CD8-positive, alpha-beta memory T cell (primary cell): Measurements from ENCODE around the gene STAT4. TPM values are rescaled to one million over a fixed set of nuclear protein-coding genes. Genes with fewer than 3 reads are reported as not detected.

ENCODE experiments used
- CTCF ChIA-PET: fragments of 350-600 bp; sonication (Branson Sonifier 250); formaldehyde crosslinking; loops from one replicate; lab custom pipeline; 2021; ENCODE audit warnings: antibody characterized with exemption; lab: Charles Lee
- POLR2A ChIA-PET: fragments of 350-600 bp; sonication (Branson Sonifier 250); formaldehyde crosslinking; loops from one replicate; lab custom pipeline; 2021; ENCODE audit warnings: antibody characterized with exemption; lab: Charles Lee
- DNase-seq, 5 donors: peaks; one replicate each; pipeline versions ENCODE4 v3.0.0 to v3.0.0-alpha.2; 2020 to 2022; ENCODE audit warnings: mixed read lengths in 1 of 5
- H3K27ac ChIP-seq: one replicate; pipeline ENCODE4 v1.7.0; 2013; ENCODE audit warnings: low read depth, mild to moderate bottlenecking, low read length, moderate library complexity
- H3K27me3 ChIP-seq: 2 replicates; pipeline ENCODE4 v1.7.0; 2013; ENCODE audit warnings: low read length, mild to moderate bottlenecking; ENCODE audit not compliant: insufficient read depth, poor library complexity, severe bottlenecking
- H3K36me3 ChIP-seq: 2 replicates; pipeline ENCODE4 v1.7.0; 2013; ENCODE audit warnings: mild to moderate bottlenecking, low read length, moderate library complexity; ENCODE audit not compliant: insufficient read depth
- H3K4me1 ChIP-seq: 2 replicates; pipeline ENCODE4 v1.7.0; 2013; ENCODE audit warnings: mild to moderate bottlenecking, low read length, moderate library complexity; ENCODE audit not compliant: insufficient read depth
- H3K4me3 ChIP-seq: 2 replicates; pipeline ENCODE4 v1.7.0; 2013; ENCODE audit warnings: mild to moderate bottlenecking, low read length
- H3K9me3 ChIP-seq: 2 replicates; pipeline ENCODE4 v1.7.0; 2013; ENCODE audit warnings: mild to moderate bottlenecking, low read length
- H3K27ac Mint-ChIP-seq, 8 donors: one replicate each; pipeline ENCODE4 v1.8.0; 2020 to 2021; ENCODE audit warnings: mixed read lengths in 8 of 8, mild to moderate bottlenecking in 6 of 8, inconsistent platforms in 3 of 8, moderate library complexity in 3 of 8
- H3K27me3 Mint-ChIP-seq, 2 donors: one replicate each; pipeline ENCODE4 v1.8.0; 2020 to 2021; ENCODE audit warnings: mixed read lengths in 2 of 2, mild to moderate bottlenecking in 1 of 2, moderate library complexity in 1 of 2
- H3K36me3 Mint-ChIP-seq, 3 donors: one replicate each; pipeline ENCODE4 v1.8.0; 2020 to 2021; ENCODE audit warnings: mixed read lengths in 3 of 3, inconsistent platforms in 1 of 3, mild to moderate bottlenecking in 1 of 3
- H3K4me1 Mint-ChIP-seq, 3 donors: one replicate each; pipeline ENCODE4 v1.8.0; 2020 to 2021; ENCODE audit warnings: mixed read lengths in 3 of 3, inconsistent platforms in 1 of 3, mild to moderate bottlenecking in 1 of 3
- H3K4me3 Mint-ChIP-seq, 7 donors: one replicate each; pipeline ENCODE4 v1.8.0; 2020 to 2021; ENCODE audit warnings: mixed read lengths in 7 of 7, mild to moderate bottlenecking in 6 of 7, moderate library complexity in 4 of 7, inconsistent platforms in 2 of 7
- H3K9me3 Mint-ChIP-seq, 5 donors: one replicate each; pipeline ENCODE4 v1.8.0; 2020 to 2022; ENCODE audit warnings: mixed read lengths in 5 of 5, mild to moderate bottlenecking in 3 of 5, moderate library complexity in 2 of 5, inconsistent platforms in 1 of 5
- polyA plus RNA-seq: library from polyadenylated mRNA; unstranded; fragments of 300-500 nt; fragmentation: Illumina TruSeq; gene quantifications from one replicate; pipeline ENCODE4 v1.2.3, GENCODE V29; 2021
- total RNA-seq, 2 experiments: library from RNA; stranded (reverse); gene quantifications; one replicate each; pipeline ENCODE4 v1.2.3, GENCODE V29; 2021

The STAT4 gene
- total and polyA plus RNA-seq, 3 experiments from 2014 or later, result 53.0 to 88.2 (median 54.7) TPM

GRCh38 chr2:191020221-191020741, 130.5 kb downstream of the STAT4 start:
- Mint-ChIP-seq H3K4me1 (peaks cover 23 to 37% (median 34%) of the 10 kb centered on the region in 3 donors), H3K27me3 (no peaks in the 10 kb centered on the region), H3K36me3 (peaks cover 0 to 4% (median 0%) of the 10 kb centered on the region in 3 donors), H3K4me3 (no peak overlapping the region), H3K9me3 (no peaks in the 10 kb centered on the region), H3K27ac (peak overlapping the region in 1 of 8 donors; percentile 86)
- no peaks in the 10 kb centered on the region for H3K27me3 ChIP-seq
- DNase-seq, result peak; percentile 86 to 96 (median 93)
- H3K4me1 ChIP-seq, result peaks cover 61% of the 10 kb centered on the region
- CTCF ChIA-PET, result interaction anchor here (1.1 to 2.0 kb wide), 7 partner anchors 9 to 170 kb away, joined by 3 to 6 read pairs (median 5); no protein-coding TSS in a partner anchor
- POLR2A ChIA-PET, result interaction anchor here (0.6 to 1.6 kb wide), 6 partner anchors 9 to 130 kb away, joined by 3 to 5 read pairs (median 3); no protein-coding TSS in a partner anchor
- H3K4me3 ChIP-seq, result peak overlapping the region; percentile 66
- no peaks in the 10 kb centered on the region for H3K9me3 ChIP-seq
- H3K36me3 ChIP-seq, result no peaks in the 10 kb centered on the region
- H3K27ac ChIP-seq, result peak overlapping the region; percentile 72

- POLR2A ChIA-PET, result interaction anchor here (0.6 to 1.6 kb wide), 2 partner anchors 70 to 131 kb away, joined by 3 read pairs; no protein-coding TSS in a partner anchor
- Mint-ChIP-seq H3K9me3 (no peaks in the 10 kb centered on the region), H3K36me3 (peaks cover 0 to 4% (median 0%) of the 10 kb centered on the region in 3 donors), H3K4me3 (peak overlapping the region in 2 of 7 donors; percentile 73 to 85), H3K4me1 (peaks cover 20 to 31% (median 31%) of the 10 kb centered on the region in 3 donors), H3K27ac (peak overlapping the region in 7 of 8 donors; percentile 7 to 93 (median 72)), H3K27me3 (no peaks in the 10 kb centered on the region)
- Histone ChIP-seq H3K4me3 (no peak overlapping the region), H3K27ac (no peak overlapping the region), H3K4me1 (peaks cover 70% of the 10 kb centered on the region), H3K36me3 (no peaks in the 10 kb centered on the region), H3K27me3 (no peaks in the 10 kb centered on the region), H3K9me3 (no peaks in the 10 kb centered on the region)
- CTCF ChIA-PET, result interaction anchor here (1.3 to 2.0 kb wide), 5 partner anchors 14 to 169 kb away, joined by 3 to 6 read pairs (median 5); no protein-coding TSS in a partner anchor
- DNase-seq, result no peak
These were observed 131.4 kb downstream of the STAT4 start for GRCh38 chr2:191019376-191019775.

- H3K27me3 ChIP-seq, result no peaks in the 10 kb centered on the region
- H3K9me3 ChIP-seq, result no peaks in the 10 kb centered on the region
- Mint-ChIP-seq H3K4me1 (peaks cover 20 to 31% (median 29%) of the 10 kb centered on the region in 3 donors), H3K36me3 (peaks cover 0 to 4% (median 0%) of the 10 kb centered on the region in 3 donors), H3K27ac (peak overlapping the region in 7 of 8 donors; percentile 64 to 93 (median 89)), H3K4me3 (peak overlapping the region; percentile 73 to 85 (median 79)), H3K27me3 (no peaks in the 10 kb centered on the region), H3K9me3 (no peaks in the 10 kb centered on the region)
- H3K4me1 ChIP-seq, result peaks cover 69% of the 10 kb centered on the region
- POLR2A ChIA-PET, result interaction anchor here (1.6 kb wide), 1 partner anchor 132 kb away, joined by 3 read pairs; no protein-coding TSS in a partner anchor
- CTCF ChIA-PET, result interaction anchor here (1.3 to 2.0 kb wide), 2 partner anchors 137 to 169 kb away, joined by 3 to 5 read pairs; no protein-coding TSS in a partner anchor
- H3K36me3 ChIP-seq, result no peaks in the 10 kb centered on the region
- peak in 1 of 5 donors; percentile 49 for DNase-seq
- H3K27ac ChIP-seq, result no peak overlapping the region
- peak overlapping the region; percentile 19 for H3K4me3 ChIP-seq
These were observed 132.1 kb downstream of the STAT4 start for GRCh38 chr2:191018643-191019119.

GRCh38 chr2:191018048-191018447, 132.7 kb downstream of the STAT4 start:
- peak overlapping the region in 5 of 7 donors; percentile 52 to 85 (median 79) for H3K4me3 Mint-ChIP-seq
- Histone ChIP-seq H3K4me3 (peak overlapping the region; percentile 19), H3K4me1 (peaks cover 64% of the 10 kb centered on the region), H3K36me3 (no peaks in the 10 kb centered on the region), H3K27ac (no peak overlapping the region), H3K9me3 (no peaks in the 10 kb centered on the region), H3K27me3 (no peaks in the 10 kb centered on the region)
- peaks cover 0 to 4% (median 0%) of the 10 kb centered on the region in 3 donors for H3K36me3 Mint-ChIP-seq
- POLR2A ChIA-PET, result no interaction called here
- H3K27me3 Mint-ChIP-seq, result no peaks in the 10 kb centered on the region
- peak overlapping the region in 5 of 8 donors; percentile 53 to 91 (median 76) for H3K27ac Mint-ChIP-seq
- no peak for DNase-seq
- no peaks in the 10 kb centered on the region for H3K9me3 Mint-ChIP-seq
- H3K4me1 Mint-ChIP-seq, result peaks cover 20 to 31% (median 29%) of the 10 kb centered on the region in 3 donors
- CTCF ChIA-PET, result interaction anchor here (2.0 kb wide), 1 partner anchor 168 kb away, joined by 5 read pairs; no protein-coding TSS in a partner anchor

- no peaks in the 10 kb centered on the region for H3K9me3 Mint-ChIP-seq
- no peak for DNase-seq
- H3K27ac Mint-ChIP-seq, result no peak overlapping the region
- Histone ChIP-seq H3K9me3 (no peaks in the 10 kb centered on the region), H3K27ac (no peak overlapping the region), H3K4me1 (peaks cover 64% of the 10 kb centered on the region), H3K27me3 (no peaks in the 10 kb centered on the region), H3K36me3 (no peaks in the 10 kb centered on the region), H3K4me3 (no peak overlapping the region)
- peaks cover 29 to 43% (median 31%) of the 10 kb centered on the region in 3 donors for H3K4me1 Mint-ChIP-seq
- ChIA-PET POLR2A (interaction anchor here (1.5 kb wide), 1 partner anchor 662 kb away, joined by 3 read pairs; the partner anchor contains the start of gene NABP1), CTCF (interaction anchor here (1.0 to 1.3 kb wide), 2 partner anchors 9 to 133 kb away, joined by 3 to 4 read pairs; no protein-coding TSS in a partner anchor)
- no peaks in the 10 kb centered on the region for H3K27me3 Mint-ChIP-seq
- peaks cover 0 to 11% (median 0%) of the 10 kb centered on the region in 3 donors for H3K36me3 Mint-ChIP-seq
- H3K4me3 Mint-ChIP-seq, result peak overlapping the region in 1 of 7 donors; percentile 12
These were observed 135.0 kb downstream of the STAT4 start for GRCh38 chr2:191015831-191016230.

GRCh38 chr2:191015239-191015638, 135.6 kb downstream of the STAT4 start:
- Histone ChIP-seq H3K9me3 (no peaks in the 10 kb centered on the region), H3K27me3 (no peaks in the 10 kb centered on the region), H3K4me3 (no peak overlapping the region), H3K4me1 (peaks cover 64% of the 10 kb centered on the region), H3K27ac (no peak overlapping the region), H3K36me3 (peaks cover under 1% of the 10 kb centered on the region)
- Mint-ChIP-seq H3K27me3 (no peaks in the 10 kb centered on the region), H3K9me3 (no peaks in the 10 kb centered on the region), H3K36me3 (peaks cover 0 to 11% (median under 1%) of the 10 kb centered on the region in 3 donors), H3K4me1 (peaks cover 30 to 49% (median 34%) of the 10 kb centered on the region in 3 donors), H3K4me3 (no peak overlapping the region), H3K27ac (no peak overlapping the region)
- POLR2A ChIA-PET, result interaction anchor here (1.0 to 1.5 kb wide), 2 partner anchors 135 to 662 kb away, joined by 3 to 5 read pairs; partner anchors contain the start of gene NABP1
- no peak for DNase-seq
- CTCF ChIA-PET, result interaction anchor here (1.0 to 1.3 kb wide), 3 partner anchors 8 to 133 kb away, joined by 3 to 5 read pairs (median 3); no protein-coding TSS in a partner anchor

- Mint-ChIP-seq H3K4me1 (peaks cover 32 to 49% (median 37%) of the 10 kb centered on the region in 3 donors), H3K36me3 (peaks cover 0 to 15% (median 5%) of the 10 kb centered on the region in 3 donors), H3K27ac (no peak overlapping the region), H3K4me3 (no peak overlapping the region), H3K9me3 (no peaks in the 10 kb centered on the region), H3K27me3 (no peaks in the 10 kb centered on the region)
- H3K4me3 ChIP-seq, result peak overlapping the region; percentile 60
- H3K9me3 ChIP-seq, result no peaks in the 10 kb centered on the region
- peak in 1 of 5 donors; percentile 50 for DNase-seq
- no peaks in the 10 kb centered on the region for H3K27me3 ChIP-seq
- CTCF ChIA-PET, result interaction anchor here (1.2 to 1.7 kb wide), 4 partner anchors 8 to 141 kb away, joined by 3 to 8 read pairs (median 6); no protein-coding TSS in a partner anchor
- H3K27ac ChIP-seq, result peak overlapping the region; percentile 69
- peaks cover 68% of the 10 kb centered on the region for H3K4me1 ChIP-seq
- POLR2A ChIA-PET, result interaction anchor here (0.8 to 1.8 kb wide), 7 partner anchors 8 to 663 kb away, joined by 3 to 6 read pairs (median 4); partner anchors contain the start of gene NABP1
- peaks cover 6% of the 10 kb centered on the region for H3K36me3 ChIP-seq
These were observed 136.2 kb downstream of the STAT4 start for GRCh38 chr2:191014653-191015020.
